ENCODE data around the gene ZNF197.

DNA sequence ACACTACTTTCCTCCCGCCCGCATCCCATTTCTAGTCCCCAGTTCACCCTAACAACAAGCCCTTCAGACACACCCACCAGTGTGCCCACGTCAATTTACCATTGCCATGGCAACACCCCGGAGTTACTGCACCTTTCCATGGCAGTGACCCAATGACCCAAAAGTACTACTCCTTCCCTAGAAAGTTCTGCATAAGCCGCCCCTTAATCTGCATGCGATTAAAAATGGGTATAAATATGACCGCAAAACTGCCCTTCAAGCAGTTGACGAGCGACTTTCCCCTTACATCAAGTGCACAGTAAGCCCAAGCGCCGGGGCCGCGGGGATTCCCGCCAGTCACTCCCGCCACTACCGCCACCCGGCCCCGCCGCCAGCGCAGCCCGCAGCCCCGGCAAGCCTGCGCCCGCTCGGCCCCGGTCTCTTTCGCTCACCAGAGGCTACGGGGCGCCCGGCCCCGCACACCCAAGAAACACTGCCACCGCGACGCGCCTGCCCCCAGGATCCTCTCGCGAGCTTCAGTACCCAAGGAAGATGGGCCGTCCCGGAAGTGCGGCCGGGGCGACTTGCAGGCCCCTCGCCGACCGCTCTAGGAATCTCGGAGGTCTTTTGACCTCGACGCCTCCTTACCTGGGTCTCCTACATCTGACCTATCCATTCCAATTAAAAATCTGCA, 60.4 kb downstream of the ZNF197 start:
- TF ChIP-seq, protein P1, sequence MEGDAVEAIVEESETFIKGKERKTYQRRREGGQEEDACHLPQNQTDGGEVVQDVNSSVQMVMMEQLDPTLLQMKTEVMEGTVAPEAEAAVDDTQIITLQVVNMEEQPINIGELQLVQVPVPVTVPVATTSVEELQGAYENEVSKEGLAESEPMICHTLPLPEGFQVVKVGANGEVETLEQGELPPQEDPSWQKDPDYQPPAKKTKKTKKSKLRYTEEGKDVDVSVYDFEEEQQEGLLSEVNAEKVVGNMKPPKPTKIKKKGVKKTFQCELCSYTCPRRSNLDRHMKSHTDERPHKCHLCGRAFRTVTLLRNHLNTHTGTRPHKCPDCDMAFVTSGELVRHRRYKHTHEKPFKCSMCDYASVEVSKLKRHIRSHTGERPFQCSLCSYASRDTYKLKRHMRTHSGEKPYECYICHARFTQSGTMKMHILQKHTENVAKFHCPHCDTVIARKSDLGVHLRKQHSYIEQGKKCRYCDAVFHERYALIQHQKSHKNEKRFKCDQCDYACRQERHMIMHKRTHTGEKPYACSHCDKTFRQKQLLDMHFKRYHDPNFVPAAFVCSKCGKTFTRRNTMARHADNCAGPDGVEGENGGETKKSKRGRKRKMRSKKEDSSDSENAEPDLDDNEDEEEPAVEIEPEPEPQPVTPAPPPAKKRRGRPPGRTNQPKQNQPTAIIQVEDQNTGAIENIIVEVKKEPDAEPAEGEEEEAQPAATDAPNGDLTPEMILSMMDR (IDR thresholded peaks at IDR 0.05), result no peak
- no peak for TF ChIP-seq POLR2A (IDR thresholded peaks at IDR 0.05)

All from lower leg skin (tissue), 3 donors.